Keratinocyte (primary cell): ENCODE data around the gene APCDD1L.

Experiments used
- CTCF ChIP-seq, 3 experiments: IDR thresholded peaks in 1 of 3; conservative IDR thresholded peaks in 1 of 3; optimal IDR thresholded peaks in 1 of 3; 2 replicates in 2 of 3; 3 replicates in 1 of 3; pipeline versions ENCODE3 to v1.5.1; 2011; ENCODE audit warnings: low read length in 3 of 3, mild to moderate bottlenecking in 3 of 3, moderate library complexity in 2 of 3, control low read depth in 1 of 3, inconsistent platforms in 1 of 3; ENCODE audit not compliant: insufficient read depth in 2 of 3; ENCODE audit errors: extremely low read depth in 1 of 3
- EZH2 ChIP-seq: IDR thresholded peaks from one replicate; pipeline ENCODE4 v1.6.1; 2012; ENCODE audit warnings: inconsistent platforms, mild to moderate bottlenecking, low read length, moderate library complexity

GRCh38 chr20:58433759-58434158 is 81.4 kb downstream of the APCDD1L start:
- TF ChIP-seq CTCF (optimal IDR thresholded peaks at IDR 0.05 in 1 of 3, IDR thresholded peaks at IDR 0.05 in 1 of 3, conservative IDR thresholded peaks at IDR 0.05 in 1 of 3; ENCODE audit: extremely low read depth in 1 of 3, insufficient read depth in 2 of 3, low read length in 3 of 3) (no peak), EZH2 (no peak)
